HepG2 (cell line): Measurements from ENCODE around the gene CCDC87. TPM values are rescaled to one million over a fixed set of nuclear protein-coding genes. Genes with fewer than 3 reads are reported as not detected.
A peak's percentile ranks its signal among the peaks of the same experiment; 100 is the strongest.

ENCODE experiments used
- ADNP ChIP-seq: sonication (generic); formaldehyde crosslinking; IDR thresholded peaks from 2 replicates; pipeline ENCODE4 v1.4.0; 2020; ENCODE audit warnings: missing genetic modification reagents
- NFKB2 ChIP-seq: sonication (generic); formaldehyde crosslinking; IDR thresholded peaks from 2 replicates; pipeline ENCODE4 v1.4.0; 2020; ENCODE audit warnings: missing genetic modification reagents, borderline replicate concordance
- POLR2AphosphoS5 ChIP-seq: IDR thresholded peaks from 2 replicates; pipeline ENCODE4 v1.6.1; 2012; ENCODE audit warnings: low read depth, low read length
- REXO4 ChIP-seq: sonication (generic); formaldehyde crosslinking; IDR thresholded peaks from 2 replicates; pipeline ENCODE4 v1.8.0; 2022; ENCODE audit warnings: missing genetic modification reagents, mild to moderate bottlenecking, borderline replicate concordance
- RXRA ChIP-seq: sonication (generic); formaldehyde crosslinking; IDR thresholded peaks from 2 replicates; pipeline ENCODE4 v1.5.1; 2020; ENCODE audit warnings: missing genetic modification reagents
- SRY ChIP-seq: sonication (generic); formaldehyde crosslinking; IDR thresholded peaks from 2 replicates; pipeline ENCODE4 v1.8.0; 2022; ENCODE audit warnings: mild to moderate bottlenecking, missing genetic modification reagents
- ZBTB1 ChIP-seq: sonication (generic); formaldehyde crosslinking; IDR thresholded peaks from 2 replicates; pipeline ENCODE4 v1.4.0; 2020; ENCODE audit warnings: missing genetic modification reagents, borderline replicate concordance
- ZNF337 ChIP-seq: sonication (generic); formaldehyde crosslinking; IDR thresholded peaks from 2 replicates; pipeline ENCODE4 v1.5.1; 2020; ENCODE audit warnings: missing genetic modification reagents, low read depth, mild to moderate bottlenecking, borderline replicate concordance
- ZNF44 ChIP-seq: sonication (generic); formaldehyde crosslinking; IDR thresholded peaks from 2 replicates; pipeline ENCODE4 v1.5.1; 2020; ENCODE audit warnings: mild to moderate bottlenecking, missing genetic modification reagents
- ZNF543 ChIP-seq: sonication (generic); formaldehyde crosslinking; IDR thresholded peaks from 2 replicates; pipeline ENCODE4 v1.4.0; 2020; ENCODE audit warnings: mild to moderate bottlenecking, missing genetic modification reagents
- ZNF839 ChIP-seq: sonication (generic); formaldehyde crosslinking; IDR thresholded peaks from 2 replicates; pipeline ENCODE4 v1.4.0; 2020; ENCODE audit warnings: missing genetic modification reagents, mild to moderate bottlenecking, borderline replicate concordance
- polyA plus RNA-seq, 8 experiments: library from polyadenylated mRNA; depleted of rRNA in 3 of 8; stranded (reverse) in 7 of 8; unstranded in 1 of 8; fragments of >200 nt; fragmentation: Illumina TruSeq in 4 of 8; extraction: Trizol in 4 of 8; gene quantifications; 2 replicates each; pipeline versions ENCODE4 v1.2.1 to v1.2.3, GENCODE V29; 2011 to 2016; ENCODE audit warnings: low read depth in 4 of 8, missing spikeins in 1 of 8, mixed read lengths in 1 of 8; ENCODE audit not compliant: insufficient read depth in 1 of 8
- total RNA-seq, 5 experiments: library from RNA; depleted of rRNA; stranded (reverse); fragments of >200 nt; fragmentation: Illumina TruSeq; extraction: Trizol; gene quantifications; 2 replicates each; pipeline ENCODE4 v1.2.3, GENCODE V29; 2016; ENCODE audit warnings: low read depth in 1 of 5
- TF ChIP-seq, protein P1 (sequence below): sonication (generic); formaldehyde crosslinking; IDR thresholded peaks from 2 replicates; pipeline ENCODE4 v1.8.0; 2022; ENCODE audit warnings: missing genetic modification reagents, mild to moderate bottlenecking, borderline replicate concordance
- TF ChIP-seq, protein P2 (sequence below): sonication (generic); formaldehyde crosslinking; IDR thresholded peaks from 2 replicates; pipeline ENCODE4 v1.4.0; 2020; ENCODE audit warnings: missing genetic modification reagents, mild to moderate bottlenecking, borderline replicate concordance
- TF ChIP-seq, protein P3 (sequence below): sonication (generic); formaldehyde crosslinking; IDR thresholded peaks from 2 replicates; pipeline ENCODE4 v1.4.0; 2020; ENCODE audit warnings: mild to moderate bottlenecking, missing genetic modification reagents

CCDC87 gene
- total and polyA plus RNA-seq, 2 of the 13 experiments (the other 11 are each of a cell fraction or from before 2014, with no cell fraction given), result 0.05 to 0.42 TPM

DNA sequence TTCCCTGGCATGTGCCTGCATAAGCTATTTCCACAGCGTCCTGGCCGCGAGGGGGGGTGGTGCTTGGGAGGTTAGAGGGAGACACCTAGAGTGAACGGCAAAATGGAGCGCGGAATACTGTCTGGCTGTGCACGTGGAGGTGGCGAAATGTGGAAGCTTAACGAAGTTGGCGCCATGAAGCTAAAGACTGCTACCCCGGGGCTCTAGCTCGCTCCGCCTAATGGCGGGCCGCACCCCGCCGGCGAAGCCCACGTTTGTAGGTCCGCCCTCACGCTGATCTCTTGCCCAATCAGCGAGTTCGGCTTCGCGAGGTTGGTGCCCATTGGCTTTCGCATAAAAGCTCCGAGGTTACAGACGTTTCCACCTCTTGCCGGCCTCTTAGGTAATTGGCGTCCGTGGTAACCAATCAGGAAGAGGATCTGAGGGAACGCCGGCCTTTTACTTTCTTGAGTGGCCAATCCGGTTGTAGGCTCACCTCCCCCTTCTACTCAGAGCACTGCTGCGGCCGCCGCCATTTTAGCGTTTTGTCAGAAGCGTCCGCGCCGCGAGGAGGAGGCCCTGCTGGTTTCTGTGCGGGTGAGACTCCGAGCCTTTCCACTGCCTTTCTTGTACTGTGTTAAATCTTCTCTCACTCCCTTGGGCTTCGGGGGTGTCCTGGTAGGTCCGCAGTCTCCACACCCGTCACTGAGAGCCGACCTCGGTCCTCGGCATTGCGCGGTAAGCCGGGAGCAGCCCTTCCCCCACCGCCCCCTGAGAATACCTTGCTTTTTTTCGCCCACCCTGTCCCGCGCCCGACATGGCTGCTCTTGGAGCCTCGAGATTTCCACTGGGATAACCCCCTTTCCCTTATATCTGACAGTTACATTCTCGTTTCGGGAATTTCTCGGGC lies 45.6 kb upstream of the CCDC87 start, which contains the start of gene RBM4 (continued):
- TF ChIP-seq POLR2AphosphoS5 (peak; percentile 81), ZNF543 (CRISPR knock-in tag) (peak; percentile 22; the same call in 1 of the 2 replicates), ZBTB1 (CRISPR knock-in tag) (no peak), SRY (CRISPR knock-in tag) (peak; percentile 70; the same call in 1 of the 2 replicates), ZNF337 (CRISPR knock-in tag) (no peak), ZNF839 (CRISPR knock-in tag) (no peak), ADNP (CRISPR knock-in tag) (no peak), NFKB2 (peak; percentile 57; the same call in 1 of the 2 replicates), REXO4 (CRISPR knock-in tag) (0 out of 2 replicates have a peak, but pooled peaks have one; percentile 59), ZNF44 (no peak), RXRA (CRISPR knock-in tag) (0 out of 2 replicates have a peak, but pooled peaks have one; percentile 35)
- TF ChIP-seq, protein P1, sequence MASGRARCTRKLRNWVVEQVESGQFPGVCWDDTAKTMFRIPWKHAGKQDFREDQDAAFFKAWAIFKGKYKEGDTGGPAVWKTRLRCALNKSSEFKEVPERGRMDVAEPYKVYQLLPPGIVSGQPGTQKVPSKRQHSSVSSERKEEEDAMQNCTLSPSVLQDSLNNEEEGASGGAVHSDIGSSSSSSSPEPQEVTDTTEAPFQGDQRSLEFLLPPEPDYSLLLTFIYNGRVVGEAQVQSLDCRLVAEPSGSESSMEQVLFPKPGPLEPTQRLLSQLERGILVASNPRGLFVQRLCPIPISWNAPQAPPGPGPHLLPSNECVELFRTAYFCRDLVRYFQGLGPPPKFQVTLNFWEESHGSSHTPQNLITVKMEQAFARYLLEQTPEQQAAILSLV (CRISPR knock-in tag), result peak; percentile 74; the same call in 1 of the 2 replicates
- TF ChIP-seq, protein P2, sequence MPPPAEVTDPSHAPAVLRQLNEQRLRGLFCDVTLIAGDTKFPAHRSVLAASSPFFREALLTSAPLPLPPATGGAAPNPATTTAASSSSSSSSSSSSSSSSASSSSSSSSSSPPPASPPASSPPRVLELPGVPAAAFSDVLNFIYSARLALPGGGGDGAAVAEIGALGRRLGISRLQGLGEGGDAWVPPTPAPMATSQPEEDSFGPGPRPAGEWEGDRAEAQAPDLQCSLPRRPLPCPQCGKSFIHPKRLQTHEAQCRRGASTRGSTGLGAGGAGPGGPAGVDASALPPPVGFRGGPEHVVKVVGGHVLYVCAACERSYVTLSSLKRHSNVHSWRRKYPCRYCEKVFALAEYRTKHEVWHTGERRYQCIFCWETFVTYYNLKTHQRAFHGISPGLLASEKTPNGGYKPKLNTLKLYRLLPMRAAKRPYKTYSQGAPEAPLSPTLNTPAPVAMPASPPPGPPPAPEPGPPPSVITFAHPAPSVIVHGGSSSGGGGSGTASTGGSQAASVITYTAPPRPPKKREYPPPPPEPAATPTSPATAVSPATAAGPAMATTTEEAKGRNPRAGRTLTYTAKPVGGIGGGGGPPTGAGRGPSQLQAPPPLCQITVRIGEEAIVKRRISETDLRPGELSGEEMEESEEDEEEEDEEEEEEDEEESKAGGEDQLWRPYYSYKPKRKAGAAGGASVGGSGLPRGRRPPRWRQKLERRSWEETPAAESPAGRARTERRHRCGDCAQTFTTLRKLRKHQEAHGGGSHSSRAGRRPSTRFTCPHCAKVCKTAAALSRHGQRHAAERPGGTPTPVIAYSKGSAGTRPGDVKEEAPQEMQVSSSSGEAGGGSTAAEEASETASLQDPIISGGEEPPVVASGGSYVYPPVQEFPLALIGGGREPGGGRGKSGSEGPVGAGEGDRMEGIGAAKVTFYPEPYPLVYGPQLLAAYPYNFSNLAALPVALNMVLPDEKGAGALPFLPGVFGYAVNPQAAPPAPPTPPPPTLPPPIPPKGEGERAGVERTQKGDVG (CRISPR knock-in tag), result no peak
- TF ChIP-seq, protein P3, sequence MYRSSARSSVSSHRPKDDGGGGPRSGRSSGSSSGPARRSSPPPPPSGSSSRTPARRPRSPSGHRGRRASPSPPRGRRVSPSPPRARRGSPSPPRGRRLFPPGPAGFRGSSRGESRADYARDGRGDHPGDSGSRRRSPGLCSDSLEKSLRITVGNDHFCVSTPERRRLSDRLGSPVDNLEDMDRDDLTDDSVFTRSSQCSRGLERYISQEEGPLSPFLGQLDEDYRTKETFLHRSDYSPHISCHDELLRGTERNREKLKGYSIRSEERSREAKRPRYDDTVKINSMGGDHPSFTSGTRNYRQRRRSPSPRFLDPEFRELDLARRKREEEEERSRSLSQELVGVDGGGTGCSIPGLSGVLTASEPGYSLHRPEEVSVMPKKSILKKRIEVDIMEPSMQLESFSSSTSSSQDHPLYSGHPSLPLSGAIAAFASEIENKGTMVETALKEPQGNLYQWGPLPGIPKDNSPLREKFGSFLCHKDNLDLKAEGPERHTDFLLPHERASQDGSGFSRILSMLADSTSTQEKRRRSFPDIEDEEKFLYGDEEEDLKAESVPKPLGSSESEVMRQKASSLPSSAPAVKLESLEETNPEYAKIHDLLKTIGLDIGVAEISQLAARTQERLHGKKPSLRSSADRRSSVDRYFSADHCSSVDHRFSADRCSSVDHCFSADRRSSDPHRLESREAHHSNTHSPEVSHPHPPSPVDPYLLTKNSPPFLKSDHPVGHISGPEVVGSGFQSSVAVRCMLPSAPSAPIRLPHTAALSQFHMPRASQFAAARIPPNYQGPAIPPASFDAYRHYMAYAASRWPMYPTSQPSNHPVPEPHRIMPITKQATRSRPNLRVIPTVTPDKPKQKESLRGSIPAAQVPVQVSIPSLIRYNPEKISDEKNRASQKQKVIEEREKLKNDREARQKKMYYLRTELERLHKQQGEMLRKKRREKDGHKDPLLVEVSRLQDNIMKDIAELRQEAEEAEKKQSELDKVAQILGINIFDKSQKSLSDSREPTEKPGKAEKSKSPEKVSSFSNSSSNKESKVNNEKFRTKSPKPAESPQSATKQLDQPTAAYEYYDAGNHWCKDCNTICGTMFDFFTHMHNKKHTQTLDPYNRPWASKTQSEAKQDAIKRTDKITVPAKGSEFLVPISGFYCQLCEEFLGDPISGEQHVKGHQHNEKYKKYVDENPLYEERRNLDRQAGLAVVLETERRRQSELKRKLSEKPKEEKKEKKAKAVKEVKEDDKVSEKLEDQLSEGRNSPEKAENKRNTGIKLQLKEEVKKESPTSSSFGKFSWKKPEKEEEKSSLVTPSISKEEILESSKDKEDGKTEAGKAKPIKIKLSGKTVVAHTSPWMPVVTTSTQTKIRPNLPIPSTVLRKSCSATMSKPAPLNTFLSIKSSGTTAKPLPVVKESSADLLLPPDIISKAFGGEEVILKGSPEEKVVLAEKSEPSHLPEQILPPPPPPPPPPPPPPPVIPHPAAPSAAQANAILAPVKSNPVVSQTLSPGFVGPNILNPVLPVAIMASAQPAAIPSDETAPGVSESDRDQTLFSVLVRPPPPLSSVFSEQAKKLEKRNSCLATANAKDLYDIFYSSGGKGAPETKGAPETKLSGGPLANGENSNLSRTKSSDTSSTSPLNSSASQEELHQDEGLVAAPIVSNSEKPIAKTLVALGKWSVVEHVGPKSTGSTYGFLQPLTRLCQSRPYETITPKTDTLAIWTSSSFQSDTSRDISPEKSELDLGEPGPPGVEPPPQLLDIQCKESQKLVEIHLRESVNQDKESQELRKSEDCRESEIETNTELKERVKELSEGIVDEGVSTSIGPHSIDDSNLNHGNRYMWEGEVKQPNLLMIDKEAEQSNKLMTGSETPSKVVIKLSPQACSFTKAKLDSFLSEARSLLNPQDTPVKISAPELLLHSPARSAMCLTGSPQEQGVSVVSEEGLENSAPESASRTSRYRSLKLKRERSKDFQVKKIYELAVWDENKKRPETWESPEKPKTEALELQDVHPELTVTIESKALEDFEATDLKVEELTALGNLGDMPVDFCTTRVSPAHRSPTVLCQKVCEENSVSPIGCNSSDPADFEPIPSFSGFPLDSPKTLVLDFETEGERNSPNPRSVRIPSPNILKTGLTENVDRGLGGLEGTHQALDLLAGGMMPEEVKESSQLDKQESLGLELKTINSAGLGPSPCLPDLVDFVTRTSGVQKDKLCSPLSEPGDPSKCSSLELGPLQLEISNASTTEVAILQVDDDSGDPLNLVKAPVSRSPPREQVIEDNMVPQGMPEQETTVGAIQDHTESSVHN (CRISPR knock-in tag), result peak; percentile 66; the same call in 1 of the 2 replicates
